ENCODE data around the gene PLXNC1.

Gene PLXNC1

GRCh38 chr12:94135896-94136295 lies 12.5 kb upstream of the PLXNC1 start:
- DNase-seq = no peak

DNA sequence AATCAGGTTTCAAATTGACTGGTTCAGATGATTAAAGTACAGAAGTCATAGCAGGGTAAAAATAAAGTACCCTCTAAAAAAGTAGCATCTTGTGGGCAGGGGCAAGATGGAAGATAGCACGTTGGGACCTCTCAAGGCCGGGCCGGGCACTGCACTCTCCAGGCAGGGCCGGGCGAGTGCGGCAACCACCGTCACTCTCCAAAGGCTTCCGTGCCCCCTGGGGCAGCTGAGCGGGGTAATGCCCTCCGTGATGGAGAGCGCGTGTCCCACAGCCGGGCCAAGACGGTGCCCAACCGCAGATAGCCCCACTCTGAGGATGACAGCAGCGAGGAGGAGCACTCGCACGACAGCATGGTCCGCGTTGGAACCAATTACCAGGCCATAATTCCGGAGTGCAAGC lies 8.6 kb upstream of the PLXNC1 start:
- DNase-seq = no peak

DNA sequence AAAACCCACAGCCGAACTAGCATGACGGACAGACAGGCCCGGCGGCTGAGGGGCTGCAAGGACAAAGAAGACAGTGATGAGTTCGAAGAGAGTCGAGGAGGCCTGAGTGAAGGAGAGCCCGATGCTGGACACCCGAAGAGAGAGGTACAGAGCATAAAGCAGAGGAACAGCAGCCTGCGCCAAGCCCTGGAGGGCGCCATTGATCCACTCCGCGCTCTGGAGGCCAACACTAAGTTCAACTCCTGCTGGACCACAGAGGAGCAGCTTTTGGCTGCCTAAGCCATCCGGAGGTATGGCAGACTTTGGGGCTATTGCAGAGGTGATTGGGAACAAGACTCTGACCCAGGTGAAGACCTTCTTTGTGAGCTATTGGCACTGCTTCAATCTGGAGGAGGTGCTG lies 7.8 kb upstream of the PLXNC1 start:
- peak; percentile 45 for DNase-seq

DNA sequence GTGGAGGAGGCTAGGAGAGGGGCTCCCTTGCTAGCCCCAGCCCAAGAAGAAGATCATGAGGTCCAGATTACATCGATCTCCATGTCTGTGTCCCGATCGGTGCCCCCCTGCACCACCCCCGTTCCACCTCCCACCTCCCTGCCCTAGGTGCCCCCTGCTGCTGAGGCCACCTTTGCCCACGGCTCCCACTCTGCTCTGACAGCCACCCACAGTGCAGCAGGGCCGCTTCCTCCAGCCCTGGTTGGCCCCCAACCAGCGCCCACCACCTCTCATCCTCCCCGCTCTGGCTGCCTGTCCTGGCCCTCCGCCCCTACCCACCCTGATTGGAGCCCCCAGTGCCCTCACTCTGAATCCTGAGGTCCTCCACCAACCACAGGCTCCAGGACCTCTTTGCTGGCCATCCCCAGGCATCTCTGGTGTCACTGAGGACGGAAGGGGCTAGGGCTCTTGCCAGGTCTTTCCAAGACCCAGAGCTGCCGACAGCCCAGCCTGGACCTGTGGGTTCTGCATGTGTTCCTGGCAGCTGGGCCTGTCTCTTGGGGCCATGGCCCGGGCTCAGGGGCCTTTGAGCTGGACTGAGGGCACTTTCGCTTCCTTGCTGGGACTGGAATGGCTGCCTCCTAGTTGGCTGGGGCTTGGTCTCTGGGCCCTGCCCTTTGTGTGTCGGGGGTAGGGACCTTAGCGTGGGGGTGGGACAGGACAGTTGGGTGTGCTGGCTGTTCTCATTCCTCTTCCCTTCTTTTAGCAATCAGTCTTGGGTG lies 7.2 kb upstream of the PLXNC1 start:
- no peak for DNase-seq

DNA sequence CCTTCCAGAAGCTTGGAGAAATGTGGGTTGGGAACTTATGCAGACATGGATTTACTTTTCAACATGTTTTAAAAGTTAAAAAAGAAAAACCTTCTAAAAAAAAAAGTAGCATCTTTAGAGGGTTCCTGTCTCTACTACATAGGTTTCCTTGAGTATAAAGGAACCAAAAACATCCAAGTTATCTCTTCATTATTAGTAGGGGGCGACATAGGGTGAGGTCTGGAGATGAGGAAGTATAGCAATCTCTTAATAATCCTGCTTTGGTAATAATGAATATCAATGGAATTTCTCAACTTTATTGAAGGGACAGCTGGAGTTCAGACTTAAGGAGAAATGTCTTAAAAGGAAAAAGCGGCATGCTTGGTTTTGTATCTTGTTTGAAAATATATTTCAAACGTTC lies 6.5 kb upstream of the PLXNC1 start:
- DNase-seq = no peak

GRCh38 chr12:94143438-94143837 lies 4.9 kb upstream of the PLXNC1 start:
- no peak for DNase-seq

DNA sequence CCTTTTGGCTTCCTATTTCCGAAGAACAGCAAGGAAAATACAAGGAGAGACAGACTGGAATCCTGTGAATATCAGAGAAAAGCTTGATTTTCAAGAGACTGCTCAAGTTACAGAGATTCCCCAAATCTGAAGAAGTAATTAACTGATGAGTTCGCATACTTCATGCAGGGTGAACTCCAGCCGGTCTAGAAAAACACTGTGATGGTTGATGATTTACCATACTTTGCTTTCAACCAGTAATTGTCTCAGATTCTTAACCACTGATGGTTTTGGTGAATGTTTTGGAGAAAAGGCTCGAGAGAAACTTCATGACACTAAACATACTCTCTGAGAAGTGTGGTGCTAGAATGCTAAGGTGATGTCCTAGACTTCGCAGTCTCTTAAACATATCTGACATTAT lies 4.4 kb upstream of the PLXNC1 start:
- no peak for DNase-seq

DNA sequence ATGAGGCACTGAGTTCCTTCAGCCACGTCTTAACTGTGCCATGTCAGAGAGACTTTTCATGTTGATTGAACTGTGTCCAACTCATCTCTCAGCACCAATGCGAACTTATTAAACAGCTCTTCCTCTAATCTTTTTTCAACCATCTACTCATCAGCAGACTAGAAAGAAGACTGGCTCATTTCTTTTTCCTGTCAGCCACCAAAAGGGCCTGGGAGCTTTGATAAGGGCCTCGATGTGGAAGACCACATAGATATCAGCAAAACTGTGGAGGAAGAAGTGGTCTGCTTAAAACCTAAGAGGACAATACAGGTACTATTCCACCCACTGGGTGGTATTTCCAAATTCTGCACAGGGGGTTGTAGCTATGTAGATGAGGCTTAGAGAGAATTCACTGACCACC lies 3.6 kb upstream of the PLXNC1 start:
- DNase-seq = no peak

- DNase-seq = no peak
Observed at GRCh38 chr12:94145191-94145983, 3.0 kb upstream of the PLXNC1 start.

- DNase-seq = no peak
Observed at GRCh38 chr12:94146166-94146936, 2.0 kb upstream of the PLXNC1 start.

DNA sequence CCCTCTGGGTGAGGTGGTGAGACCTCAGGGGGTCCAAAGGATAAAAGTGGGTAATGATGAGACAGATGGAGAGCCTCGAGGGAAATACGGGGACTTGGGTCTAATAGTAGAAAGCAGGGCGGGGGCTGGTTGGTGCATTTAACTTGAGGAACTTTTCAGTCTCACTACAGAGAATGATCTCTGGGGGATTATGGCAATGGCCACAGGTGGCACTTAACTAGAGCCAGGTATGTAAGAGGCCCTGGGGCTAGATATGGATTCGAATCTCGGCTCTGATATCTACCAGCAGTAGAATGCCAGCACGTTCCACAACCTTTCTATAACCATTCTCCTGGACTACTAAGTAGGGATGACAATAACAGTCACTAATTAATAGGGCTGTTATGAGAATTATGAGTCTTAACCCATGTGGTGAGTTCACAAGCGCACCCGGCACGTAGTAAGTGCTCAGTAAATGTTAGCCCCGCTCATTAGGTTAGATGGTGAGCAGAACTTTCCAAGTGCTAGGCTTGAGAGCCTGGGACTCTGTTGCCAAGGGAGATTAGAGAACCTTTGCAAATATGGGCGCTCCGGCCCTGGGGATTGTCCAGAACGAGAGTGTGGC lies 888 bp upstream of the PLXNC1 start:
- no peak for DNase-seq

GRCh38 chr12:94148739-94149118 lies 352 bp downstream of the PLXNC1 start:
- no peak for DNase-seq

- peak; percentile 66 for DNase-seq
Observed at GRCh38 chr12:94149119-94149780, 873 bp downstream of the PLXNC1 start.

GRCh38 chr12:94149781-94150239 lies 1.4 kb downstream of the PLXNC1 start:
- DNase-seq = no peak

GRCh38 chr12:94150240-94151121 lies 2.1 kb downstream of the PLXNC1 start:
- DNase-seq = peak; percentile 44

- no peak for DNase-seq
Observed at GRCh38 chr12:94151582-94151981, 3.2 kb downstream of the PLXNC1 start.

DNA sequence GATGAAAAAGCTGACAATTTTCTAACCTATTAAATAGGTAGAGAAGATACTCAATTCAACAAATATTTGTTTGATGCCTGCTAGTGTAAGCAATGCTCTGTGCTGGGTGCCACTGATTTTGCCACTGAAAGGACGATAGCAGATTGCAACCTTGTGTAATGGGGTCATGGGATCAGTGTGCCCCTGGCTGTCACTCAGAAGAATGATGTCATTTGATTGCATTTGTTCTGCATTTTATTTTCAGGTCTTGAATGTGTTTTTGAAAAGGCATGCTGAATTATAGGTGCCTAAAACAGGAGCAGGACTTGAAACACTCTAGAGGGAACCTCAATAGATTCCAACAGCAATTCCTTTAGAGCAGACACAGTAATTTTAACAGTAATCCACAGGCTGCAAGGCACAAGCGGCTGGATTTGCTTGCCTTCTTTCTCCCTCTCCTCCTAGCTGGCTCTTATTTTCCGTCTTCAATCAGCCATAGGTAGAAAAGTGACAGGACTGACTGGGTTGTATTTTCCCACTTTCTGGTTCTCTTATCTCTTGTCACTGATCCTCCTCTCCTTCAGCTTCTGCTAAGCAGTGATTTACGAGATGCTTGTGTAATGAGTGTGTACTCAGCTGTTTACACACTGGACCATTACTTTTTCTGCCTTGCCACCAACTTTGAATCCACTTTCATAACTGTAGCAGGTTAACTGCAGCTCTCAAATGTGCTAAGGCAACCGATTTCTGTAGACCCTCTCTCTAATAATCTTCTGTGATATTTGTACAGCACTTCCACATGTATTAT lies 4.1 kb downstream of the PLXNC1 start:
- DNase-seq = no peak

DNA sequence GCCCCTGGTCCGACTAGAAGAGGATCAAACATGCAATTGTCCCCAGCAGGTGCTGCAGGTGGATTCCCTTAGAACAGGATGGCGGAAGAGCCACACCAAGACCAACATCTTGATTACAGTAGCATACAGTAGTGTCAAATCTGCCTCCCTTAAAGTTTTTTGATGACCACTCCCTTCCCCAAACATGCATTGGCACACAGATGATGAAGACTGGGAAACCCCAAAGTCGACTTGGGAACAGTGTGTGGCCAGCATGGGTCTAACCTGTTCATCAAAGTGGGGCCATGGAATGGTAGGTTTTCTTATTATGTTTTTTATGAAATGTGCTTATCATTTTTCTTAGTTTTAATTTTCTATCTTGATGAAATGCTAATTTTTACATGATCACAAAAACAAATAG lies 8.8 kb downstream of the PLXNC1 start:
- DNase-seq = no peak

DNA sequence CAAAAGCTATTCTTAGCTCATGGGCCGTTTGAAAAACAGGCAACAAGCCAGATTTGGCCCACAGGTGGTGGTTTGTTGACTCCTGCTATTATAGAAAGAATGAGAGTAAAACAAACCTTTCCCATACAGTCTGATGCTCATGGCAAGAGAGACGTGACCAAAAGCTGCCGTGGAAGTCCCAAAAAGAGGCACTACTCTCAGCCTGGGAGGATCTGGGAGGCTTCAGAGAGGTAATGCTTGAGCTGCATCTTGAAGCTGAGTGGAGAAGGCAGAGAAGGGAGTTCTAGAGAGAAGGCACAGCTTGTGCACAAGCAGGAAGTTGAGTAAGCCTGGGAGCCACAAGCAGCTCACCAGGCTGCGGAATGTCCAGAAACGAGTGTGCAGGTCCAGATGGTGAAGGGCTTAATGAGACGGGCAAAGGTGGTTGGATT lies 9.6 kb downstream of the PLXNC1 start:
- no peak for DNase-seq

DNA sequence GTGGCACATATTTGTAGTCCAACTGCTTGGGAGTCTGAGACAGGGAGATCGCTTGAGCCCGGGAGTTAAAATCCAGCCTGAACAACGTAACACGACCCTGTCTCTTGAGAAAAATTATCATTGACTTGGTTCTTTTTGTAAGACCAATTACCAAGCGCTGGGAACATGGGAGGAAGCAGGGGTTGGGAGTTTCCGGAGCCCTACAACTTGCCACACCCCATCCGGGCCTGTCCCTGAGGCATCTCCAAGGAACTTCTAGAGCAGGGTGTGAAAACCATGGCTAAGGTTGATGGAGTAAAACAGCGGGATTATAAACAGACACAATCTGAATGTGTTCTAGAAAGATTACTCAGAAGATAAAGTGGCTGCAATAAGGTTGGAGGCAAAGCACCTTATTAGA lies 10.3 kb downstream of the PLXNC1 start:
- DNase-seq = no peak

DNA sequence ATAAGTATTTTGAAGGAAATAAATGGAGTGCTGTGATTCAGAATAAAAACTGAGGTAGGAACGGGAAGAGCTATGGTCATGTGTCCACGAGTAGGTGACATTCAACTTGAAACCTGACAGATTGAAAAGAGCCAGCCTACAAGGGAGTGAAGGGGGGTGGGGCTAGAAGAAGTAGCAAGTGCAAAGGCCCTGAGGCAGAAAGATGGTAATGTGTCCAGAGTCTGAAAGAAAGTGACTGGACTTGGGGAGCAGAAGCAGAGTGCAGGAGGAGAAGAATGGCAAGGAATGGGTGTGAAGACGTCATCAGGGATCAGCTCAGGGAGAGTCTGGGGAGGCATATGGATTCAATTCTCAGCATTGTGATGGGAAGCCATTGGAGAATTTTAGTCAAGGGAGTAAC lies 13.7 kb downstream of the PLXNC1 start:
- DNase-seq = no peak
